ENCODE data around the gene APOL4.

APOL4 gene

GRCh38 chr22:36144886-36145541 lies 56.6 kb downstream of the APOL4 start:
- Histone ChIP-seq H3K27ac (replicated peaks) (no peak overlapping the region), H3K4me3 (replicated peaks; ENCODE audit: insufficient read depth, low read length) (no peak overlapping the region), H3K27me3 (ENCODE audit: insufficient read depth, poor library complexity, severe bottlenecking) (peaks cover 3% of the 10 kb centered on the region)
- TF ChIP-seq CTCF (IDR thresholded peaks at IDR 0.05; ENCODE audit: insufficient read depth, low read length) (peak; percentile 40), SPI1 (IDR thresholded peaks at IDR 0.05; ENCODE audit: borderline replicate concordance, low read depth) (no peak), POLR2AphosphoS5 (IDR thresholded peaks at IDR 0.05; ENCODE audit: low read depth) (no peak)
- peak in 1 of 2 experiments; percentile 32 for DNase-seq (ENCODE audit: low read depth in 1 of 2, low spot score in 1 of 2)

DNA sequence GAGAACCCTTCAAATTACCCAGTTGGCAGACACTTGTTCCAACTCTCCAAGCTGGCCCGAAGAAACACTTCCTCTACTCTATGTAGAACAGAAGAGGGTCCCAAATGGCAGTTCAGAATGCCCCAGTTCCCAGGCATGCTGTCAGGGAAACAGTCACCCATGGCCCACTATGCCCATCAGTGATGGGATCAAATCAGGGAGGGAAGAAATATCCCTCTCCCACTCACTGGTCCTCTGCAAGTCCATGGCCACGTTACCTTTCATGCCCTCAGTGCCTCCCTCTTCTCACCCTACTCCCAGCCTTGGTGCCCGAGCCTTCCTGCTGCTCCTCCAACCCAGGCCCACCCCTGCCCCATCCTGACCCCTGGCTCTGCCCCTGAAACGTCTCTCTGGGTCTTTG lies 57.7 kb downstream of the APOL4 start:
- H3K27ac ChIP-seq (replicated peaks) = no peak overlapping the region
- no peak for DNase-seq (ENCODE audit: low read depth in 1 of 2, low spot score in 1 of 2)
- H3K27me3 ChIP-seq (ENCODE audit: insufficient read depth, poor library complexity, severe bottlenecking) = peaks cover 3% of the 10 kb centered on the region
- TF ChIP-seq CTCF (IDR thresholded peaks at IDR 0.05; ENCODE audit: insufficient read depth, low read length) = no peak
- TF ChIP-seq, protein P1, sequence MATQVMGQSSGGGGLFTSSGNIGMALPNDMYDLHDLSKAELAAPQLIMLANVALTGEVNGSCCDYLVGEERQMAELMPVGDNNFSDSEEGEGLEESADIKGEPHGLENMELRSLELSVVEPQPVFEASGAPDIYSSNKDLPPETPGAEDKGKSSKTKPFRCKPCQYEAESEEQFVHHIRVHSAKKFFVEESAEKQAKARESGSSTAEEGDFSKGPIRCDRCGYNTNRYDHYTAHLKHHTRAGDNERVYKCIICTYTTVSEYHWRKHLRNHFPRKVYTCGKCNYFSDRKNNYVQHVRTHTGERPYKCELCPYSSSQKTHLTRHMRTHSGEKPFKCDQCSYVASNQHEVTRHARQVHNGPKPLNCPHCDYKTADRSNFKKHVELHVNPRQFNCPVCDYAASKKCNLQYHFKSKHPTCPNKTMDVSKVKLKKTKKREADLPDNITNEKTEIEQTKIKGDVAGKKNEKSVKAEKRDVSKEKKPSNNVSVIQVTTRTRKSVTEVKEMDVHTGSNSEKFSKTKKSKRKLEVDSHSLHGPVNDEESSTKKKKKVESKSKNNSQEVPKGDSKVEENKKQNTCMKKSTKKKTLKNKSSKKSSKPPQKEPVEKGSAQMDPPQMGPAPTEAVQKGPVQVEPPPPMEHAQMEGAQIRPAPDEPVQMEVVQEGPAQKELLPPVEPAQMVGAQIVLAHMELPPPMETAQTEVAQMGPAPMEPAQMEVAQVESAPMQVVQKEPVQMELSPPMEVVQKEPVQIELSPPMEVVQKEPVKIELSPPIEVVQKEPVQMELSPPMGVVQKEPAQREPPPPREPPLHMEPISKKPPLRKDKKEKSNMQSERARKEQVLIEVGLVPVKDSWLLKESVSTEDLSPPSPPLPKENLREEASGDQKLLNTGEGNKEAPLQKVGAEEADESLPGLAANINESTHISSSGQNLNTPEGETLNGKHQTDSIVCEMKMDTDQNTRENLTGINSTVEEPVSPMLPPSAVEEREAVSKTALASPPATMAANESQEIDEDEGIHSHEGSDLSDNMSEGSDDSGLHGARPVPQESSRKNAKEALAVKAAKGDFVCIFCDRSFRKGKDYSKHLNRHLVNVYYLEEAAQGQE (IDR thresholded peaks at IDR 0.05; ENCODE audit: insufficient replicate concordance, low read depth) = no peak
- no peak for TF ChIP-seq SPI1 (IDR thresholded peaks at IDR 0.05; ENCODE audit: borderline replicate concordance, low read depth)
- TF ChIP-seq POLR2AphosphoS5 (IDR thresholded peaks at IDR 0.05; ENCODE audit: low read depth) = no peak
- no peak for TF ChIP-seq GABPA (IDR thresholded peaks at IDR 0.05; ENCODE audit: low read depth)
- H3K4me3 ChIP-seq (replicated peaks; ENCODE audit: insufficient read depth, low read length) = no peak overlapping the region

- Histone ChIP-seq H3K4me3 (replicated peaks; ENCODE audit: insufficient read depth, low read length) (no peak overlapping the region), H3K27me3 (ENCODE audit: insufficient read depth, poor library complexity, severe bottlenecking) (peaks cover 3% of the 10 kb centered on the region), H3K27ac (replicated peaks) (no peak overlapping the region)
- no peak for DNase-seq (ENCODE audit: low read depth in 1 of 2, low spot score in 1 of 2)
- TF ChIP-seq CTCF (IDR thresholded peaks at IDR 0.05; ENCODE audit: insufficient read depth, low read length) (no peak), POLR2AphosphoS5 (IDR thresholded peaks at IDR 0.05; ENCODE audit: low read depth) (no peak), GABPA (IDR thresholded peaks at IDR 0.05; ENCODE audit: low read depth) (no peak), SPI1 (IDR thresholded peaks at IDR 0.05; ENCODE audit: borderline replicate concordance, low read depth) (no peak)
- TF ChIP-seq, protein P1 (IDR thresholded peaks at IDR 0.05; ENCODE audit: insufficient replicate concordance, low read depth) = no peak
Measured at GRCh38 chr22:36143066-36143815, 58.4 kb downstream of the APOL4 start.

Measured in HL-60 (cell line).